Panc1 (cell line): ENCODE measurements around the gene NCKAP1.

Experiments
- CTCF ChIP-seq: fragments of 450-650 bp; IDR thresholded peaks from 2 replicates; pipeline ENCODE4 v1.5.1; 2017; ENCODE audit warnings: mild to moderate bottlenecking
- POLR2AphosphoS5 ChIP-seq: IDR thresholded peaks from 2 replicates; pipeline ENCODE4 v1.6.1; 2012; ENCODE audit warnings: mild to moderate bottlenecking, low read depth, low read length, moderate library complexity
- REST ChIP-seq, 2 experiments: IDR thresholded peaks; 2 replicates each; pipeline ENCODE4 v1.6.1; 2011 to 2012; ENCODE audit warnings: low read depth in 2 of 2, control low read depth in 1 of 2, low read length in 1 of 2, mild to moderate bottlenecking in 1 of 2, moderate library complexity in 1 of 2; ENCODE audit not compliant: insufficient read depth in 1 of 2
- SIN3A ChIP-seq: IDR thresholded peaks from 2 replicates; pipeline ENCODE4 v1.6.1; 2012; ENCODE audit warnings: low read depth, mild to moderate bottlenecking, low read length, moderate library complexity, borderline replicate concordance; ENCODE audit not compliant: insufficient read depth
- TCF7L2 ChIP-seq: IDR thresholded peaks from 2 replicates; pipeline ENCODE4 v1.6.1; 2011; ENCODE audit warnings: mild to moderate bottlenecking, low read depth, low read length, inconsistent platforms

GRCh38 chr2:183070942-183071844 lies 32.9 kb upstream of the NCKAP1 start:
- TF ChIP-seq CTCF (peak; percentile 80), REST (IDR thresholded peaks at IDR 0.05; ENCODE audit: insufficient read depth in 1 of 2, low read depth in 2 of 2, low read length in 1 of 2) (no peak), TCF7L2 (no peak), POLR2AphosphoS5 (no peak), SIN3A (no peak)
